Kidney (tissue), 14 donors: Measurements from ENCODE around the gene GATB. TPM values are rescaled to one million over a fixed set of nuclear protein-coding genes. Genes with fewer than 3 reads are reported as not detected.

Experiments
- DNase-seq, 5 donors: peaks; one replicate each; pipeline ENCODE4 v3.0.0-alpha.2; 2013 to 2020
- FAIRE-seq: peaks from 2 replicates; lab custom pipeline; 2012; peaks lifted over from hg19 to GRCh38; lab: Jason Lieb, UNC
- H3K27ac ChIP-seq, 2 donors: one replicate each; pipeline ENCODE4 v1.7.0; 2013; ENCODE audit warnings: low read depth in 2 of 2, low read length in 2 of 2, inconsistent platforms in 1 of 2
- H3K27me3 ChIP-seq: one replicate; pipeline ENCODE4 v1.7.1; 2013; ENCODE audit warnings: low read length, inconsistent platforms; ENCODE audit not compliant: control insufficient read depth, insufficient read depth
- H3K36me3 ChIP-seq, 3 donors: one replicate each; pipeline versions ENCODE4 v1.7.0 to v1.7.1; 2013; ENCODE audit warnings: low read length in 3 of 3, control low read depth in 1 of 3, inconsistent platforms in 1 of 3; ENCODE audit not compliant: insufficient read depth in 3 of 3, control insufficient read depth in 2 of 3
- H3K4me1 ChIP-seq, 3 donors: one replicate each; pipeline versions ENCODE4 v1.7.0 to v1.7.1; 2013; ENCODE audit warnings: low read length in 3 of 3, inconsistent platforms in 1 of 3, low read depth in 1 of 3; ENCODE audit not compliant: control insufficient read depth in 2 of 3, insufficient read depth in 2 of 3
- H3K4me3 ChIP-seq, 3 donors: one replicate each; pipeline versions ENCODE4 v1.7.0 to v1.8.1; 2013; ENCODE audit warnings: low read length in 3 of 3, control low read depth in 1 of 3, inconsistent platforms in 1 of 3
- H3K9ac ChIP-seq, 3 donors: one replicate each; pipeline versions ENCODE4 v1.7.0 to v1.7.1; 2013; ENCODE audit warnings: low read length in 3 of 3, control low read depth in 1 of 3, inconsistent platforms in 1 of 3
- H3K9me3 ChIP-seq, 3 donors: one replicate each; pipeline versions ENCODE4 v1.7.0 to v1.7.1; 2013; ENCODE audit warnings: low read length in 3 of 3, control low read depth in 1 of 3, inconsistent platforms in 1 of 3; ENCODE audit not compliant: control insufficient read depth in 2 of 3, insufficient read depth in 1 of 3
- intact Hi-C: fragments of 100-400 bp; cut with DNase I; formaldehyde crosslinking; loops from one replicate; pipeline ENCODE4 v1.11.1; 2022
- polyA plus RNA-seq: library from polyadenylated mRNA; stranded (reverse); fragments of 350-450 nt; fragmentation: Illumina TruSeq; extraction: RNeasy Lipid Tissue Mini Kit (QIAGEN cat#74804); gene quantifications from one replicate; pipeline ENCODE4 v1.2.3, GENCODE V29; 2014; ENCODE audit warnings: low read depth, low replicate concordance; ENCODE audit not compliant: insufficient read depth
- total RNA-seq: library from RNA; stranded (reverse); fragmentation: NEBNext Ultra II Directional; extraction: Animal tissue kit (Norgen Biotek cat#: 25700); gene quantifications from one replicate; pipeline ENCODE4 v1.2.1, GENCODE V29; 2021
- TF ChIP-seq, protein P1 (sequence below): IDR thresholded peaks from 3 replicates; pipeline ENCODE4 v1.5.1; 2012; ENCODE audit warnings: mild to moderate bottlenecking, moderate library complexity, borderline replicate concordance; ENCODE audit not compliant: insufficient read depth; ENCODE audit errors: extremely low read depth
- donor health status: control.
- donor health status: control.
- donor health status: control.
- donor health status: control.
- donor health status: control.
- donor health status: DM: yes; HTN: yes; CAD: no.
- donor health status: Normal renal cell carcinoma (clear cell type).

GATB gene
- total and polyA plus RNA-seq, 2 donors from 2014 or later: 17.0 to 50.9 TPM

GRCh38 chr4:151797853-151798252, 37.0 kb upstream of the GATB start:
- Histone ChIP-seq H3K36me3 (no peaks in the 10 kb centered on the region), H3K4me3 (no peak overlapping the region), H3K27me3 (no peaks in the 10 kb centered on the region), H3K27ac (no peak overlapping the region), H3K9ac (no peak overlapping the region), H3K4me1 (no peaks in the 10 kb centered on the region), H3K9me3 (no peaks in the 10 kb centered on the region)
- FAIRE-seq: no peak
- intact Hi-C loops: no loop called here
- TF ChIP-seq, protein P1, sequence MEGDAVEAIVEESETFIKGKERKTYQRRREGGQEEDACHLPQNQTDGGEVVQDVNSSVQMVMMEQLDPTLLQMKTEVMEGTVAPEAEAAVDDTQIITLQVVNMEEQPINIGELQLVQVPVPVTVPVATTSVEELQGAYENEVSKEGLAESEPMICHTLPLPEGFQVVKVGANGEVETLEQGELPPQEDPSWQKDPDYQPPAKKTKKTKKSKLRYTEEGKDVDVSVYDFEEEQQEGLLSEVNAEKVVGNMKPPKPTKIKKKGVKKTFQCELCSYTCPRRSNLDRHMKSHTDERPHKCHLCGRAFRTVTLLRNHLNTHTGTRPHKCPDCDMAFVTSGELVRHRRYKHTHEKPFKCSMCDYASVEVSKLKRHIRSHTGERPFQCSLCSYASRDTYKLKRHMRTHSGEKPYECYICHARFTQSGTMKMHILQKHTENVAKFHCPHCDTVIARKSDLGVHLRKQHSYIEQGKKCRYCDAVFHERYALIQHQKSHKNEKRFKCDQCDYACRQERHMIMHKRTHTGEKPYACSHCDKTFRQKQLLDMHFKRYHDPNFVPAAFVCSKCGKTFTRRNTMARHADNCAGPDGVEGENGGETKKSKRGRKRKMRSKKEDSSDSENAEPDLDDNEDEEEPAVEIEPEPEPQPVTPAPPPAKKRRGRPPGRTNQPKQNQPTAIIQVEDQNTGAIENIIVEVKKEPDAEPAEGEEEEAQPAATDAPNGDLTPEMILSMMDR: no peak
- DNase-seq: no peak

- Histone ChIP-seq H3K9ac (no peak overlapping the region), H3K36me3 (no peaks in the 10 kb centered on the region), H3K9me3 (no peaks in the 10 kb centered on the region), H3K4me1 (no peaks in the 10 kb centered on the region), H3K4me3 (no peak overlapping the region), H3K27me3 (no peaks in the 10 kb centered on the region), H3K27ac (no peak overlapping the region)
- intact Hi-C loops: no loop called here
- DNase-seq (no peak), FAIRE-seq (no peak)
- TF ChIP-seq, protein P1: no peak
Observed at GRCh38 chr4:151797131-151797530, 36.3 kb upstream of the GATB start.

GRCh38 chr4:151796106-151796505, 35.3 kb upstream of the GATB start:
- FAIRE-seq: no peak
- Histone ChIP-seq H3K27ac (no peak overlapping the region), H3K4me3 (no peak overlapping the region), H3K9ac (no peak overlapping the region), H3K4me1 (no peaks in the 10 kb centered on the region), H3K9me3 (no peaks in the 10 kb centered on the region), H3K36me3 (no peaks in the 10 kb centered on the region), H3K27me3 (no peaks in the 10 kb centered on the region)
- TF ChIP-seq, protein P1: no peak
- no peak for DNase-seq
- intact Hi-C loops: no loop called here

DNA sequence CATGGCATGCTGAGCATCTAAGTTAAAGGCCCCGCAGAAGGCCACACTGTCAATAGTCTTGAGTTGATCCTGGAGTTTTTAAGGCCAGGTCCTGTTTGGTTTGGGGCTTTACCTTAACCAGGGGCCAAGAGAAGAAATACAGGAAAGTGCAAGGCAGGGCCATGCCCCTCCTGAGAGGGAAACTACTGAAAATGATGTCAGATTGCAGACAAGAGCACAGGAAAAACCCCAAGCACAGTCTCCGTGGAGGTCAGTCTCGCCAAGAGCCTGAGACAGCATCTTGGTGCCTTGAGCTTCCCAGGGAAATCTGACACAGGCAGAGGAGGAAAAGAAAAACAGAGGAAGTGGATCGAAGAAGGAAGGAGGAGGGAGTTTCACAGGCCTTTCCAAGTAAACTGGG, 32.2 kb upstream of the GATB start:
- intact Hi-C loops: no loop called here
- FAIRE-seq (no peak), DNase-seq (no peak)
- Histone ChIP-seq H3K27me3 (no peaks in the 10 kb centered on the region), H3K4me3 (no peak overlapping the region), H3K4me1 (no peaks in the 10 kb centered on the region), H3K27ac (no peak overlapping the region), H3K9me3 (no peaks in the 10 kb centered on the region), H3K9ac (no peak overlapping the region), H3K36me3 (no peaks in the 10 kb centered on the region)
- TF ChIP-seq, protein P1: no peak
